AG04450 (cell line): Measurements from ENCODE around the gene CDS2. TPM values are rescaled to one million over a fixed set of nuclear protein-coding genes. Genes with fewer than 3 reads are reported as not detected.

Source experiments
- CTCF ChIA-PET: fragments of 300-600, 350-600 bp; formaldehyde crosslinking; extraction: SDS; loops from one replicate; lab custom pipeline; 2022; ENCODE audit warnings: antibody characterized with exemption, inconsistent platforms; lab: Charles Lee
- POLR2A ChIA-PET: fragments of 350-600 bp; formaldehyde crosslinking; extraction: SDS; loops from one replicate; lab custom pipeline; 2021; ENCODE audit warnings: antibody characterized with exemption, inconsistent platforms; lab: Yijun Ruan, JAX
- DNase-seq: peaks from one replicate; pipeline ENCODE4 v3.0.0-alpha.2; 2011; ENCODE audit warnings: low read depth, low spot score
- H3K27ac ChIP-seq: one replicate; pipeline ENCODE4 v1.5.1; 2012; ENCODE audit warnings: low read depth, low read length, control low read depth
- H3K27me3 ChIP-seq: one replicate; pipeline ENCODE4 v1.6.0; 2012; ENCODE audit warnings: low read length; ENCODE audit not compliant: control insufficient read depth, insufficient read depth
- H3K4me3 ChIP-seq: 2 replicates; pipeline ENCODE4 v1.5.1; 2011; ENCODE audit warnings: mild to moderate bottlenecking, low read depth, low read length, control low read depth
- H3K9me3 ChIP-seq: 2 replicates; pipeline ENCODE4 v1.5.1; 2012; ENCODE audit warnings: low read length; ENCODE audit not compliant: control insufficient read depth, insufficient read depth
- polyA plus RNA-seq: library from polyadenylated mRNA; depleted of rRNA; stranded (reverse); fragments of >200 nt; gene quantifications from 2 replicates; pipeline ENCODE4 v1.2.3, GENCODE V29; 2011
- TF ChIP-seq, protein P1 (sequence below): IDR thresholded peaks from 2 replicates; pipeline ENCODE4 v1.5.1; 2011; ENCODE audit warnings: low read depth, low read length, control low read depth, inconsistent platforms

The CDS2 gene
- polyA plus RNA-seq, 1 experiment, result 48.7 TPM

GRCh38 chr20:5172903-5173463 lies 46.2 kb downstream of the CDS2 start:
- no peak overlapping the region for H3K27ac ChIP-seq
- POLR2A ChIA-PET, result no interaction called here
- no peaks in the 10 kb centered on the region for H3K27me3 ChIP-seq
- TF ChIP-seq, protein P1, sequence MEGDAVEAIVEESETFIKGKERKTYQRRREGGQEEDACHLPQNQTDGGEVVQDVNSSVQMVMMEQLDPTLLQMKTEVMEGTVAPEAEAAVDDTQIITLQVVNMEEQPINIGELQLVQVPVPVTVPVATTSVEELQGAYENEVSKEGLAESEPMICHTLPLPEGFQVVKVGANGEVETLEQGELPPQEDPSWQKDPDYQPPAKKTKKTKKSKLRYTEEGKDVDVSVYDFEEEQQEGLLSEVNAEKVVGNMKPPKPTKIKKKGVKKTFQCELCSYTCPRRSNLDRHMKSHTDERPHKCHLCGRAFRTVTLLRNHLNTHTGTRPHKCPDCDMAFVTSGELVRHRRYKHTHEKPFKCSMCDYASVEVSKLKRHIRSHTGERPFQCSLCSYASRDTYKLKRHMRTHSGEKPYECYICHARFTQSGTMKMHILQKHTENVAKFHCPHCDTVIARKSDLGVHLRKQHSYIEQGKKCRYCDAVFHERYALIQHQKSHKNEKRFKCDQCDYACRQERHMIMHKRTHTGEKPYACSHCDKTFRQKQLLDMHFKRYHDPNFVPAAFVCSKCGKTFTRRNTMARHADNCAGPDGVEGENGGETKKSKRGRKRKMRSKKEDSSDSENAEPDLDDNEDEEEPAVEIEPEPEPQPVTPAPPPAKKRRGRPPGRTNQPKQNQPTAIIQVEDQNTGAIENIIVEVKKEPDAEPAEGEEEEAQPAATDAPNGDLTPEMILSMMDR, result no peak
- DNase-seq, result no peak
- CTCF ChIA-PET, result no interaction called here
- H3K4me3 ChIP-seq, result no peak overlapping the region
- no peaks in the 10 kb centered on the region for H3K9me3 ChIP-seq

- CTCF ChIA-PET, result interaction anchor here (1.6 kb wide), 1 partner anchor 47 kb away, joined by 15 read pairs; the partner anchor contains the start of gene CDS2
- H3K27me3 ChIP-seq, result no peaks in the 10 kb centered on the region
Observed at GRCh38 chr20:5173751-5174150, 46.9 kb downstream of the CDS2 start.

DNA sequence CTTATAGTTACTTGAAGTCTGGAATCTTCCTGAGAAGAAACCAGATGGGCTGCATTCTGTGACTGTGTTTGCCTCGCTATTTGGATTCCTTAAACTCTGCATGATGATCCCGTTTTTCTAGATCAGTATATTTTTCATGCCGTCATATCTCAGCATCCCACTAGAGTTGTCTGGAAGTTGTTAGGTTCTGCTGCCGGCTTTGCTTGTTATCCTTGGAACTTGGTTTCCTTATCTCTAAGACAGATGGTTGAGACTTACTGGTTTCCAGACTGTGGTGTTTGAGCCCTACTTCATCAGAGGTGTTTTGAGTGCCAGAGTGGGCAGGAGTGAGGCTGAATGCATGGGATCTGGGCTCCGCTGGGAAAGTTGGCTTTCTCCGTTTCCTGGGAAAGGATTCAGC lies 50.3 kb downstream of the CDS2 start:
- no peak for DNase-seq
- ChIA-PET POLR2A (no interaction called here), CTCF (interaction anchor here (0.6 kb wide), 1 partner anchor 22 kb away, joined by 3 read pairs; no protein-coding TSS in a partner anchor)
- Histone ChIP-seq H3K4me3 (no peak overlapping the region), H3K27me3 (no peaks in the 10 kb centered on the region), H3K9me3 (no peaks in the 10 kb centered on the region), H3K27ac (no peak overlapping the region)
- TF ChIP-seq, protein P1, result no peak

More at GRCh38 chr20:5173751-5174150, 46.9 kb downstream of the CDS2 start:
- DNase-seq, result no peak
- Histone ChIP-seq H3K9me3 (no peaks in the 10 kb centered on the region), H3K27ac (no peak overlapping the region), H3K4me3 (no peak overlapping the region)
- POLR2A ChIA-PET, result no interaction called here
- TF ChIP-seq, protein P1, result no peak

- CTCF ChIA-PET, result no interaction called here
Observed at GRCh38 chr20:5178046-5178445, 51.2 kb downstream of the CDS2 start.

GRCh38 chr20:5180421-5180820 lies 53.6 kb downstream of the CDS2 start:
- H3K27ac ChIP-seq, result peak overlapping the region; percentile 21
- no peak for DNase-seq
- ChIA-PET POLR2A (interaction anchor here (0.9 kb wide), 1 partner anchor 61 kb away, joined by 3 read pairs; the partner anchor contains the start of gene PCNA), CTCF (interaction anchor here (1.2 to 2.9 kb wide), 3 partner anchors 12 to 54 kb away, joined by 4 to 29 read pairs (median 15); partner anchors contain the start of gene CDS2)
- H3K4me3 ChIP-seq, result no peak overlapping the region
- TF ChIP-seq, protein P1, result no peak
- no peaks in the 10 kb centered on the region for H3K9me3 ChIP-seq
- no peaks in the 10 kb centered on the region for H3K27me3 ChIP-seq

More at GRCh38 chr20:5178046-5178445, 51.2 kb downstream of the CDS2 start:
- TF ChIP-seq, protein P1, result no peak
- H3K27me3 ChIP-seq, result no peaks in the 10 kb centered on the region
- H3K9me3 ChIP-seq, result no peaks in the 10 kb centered on the region
- no peak for DNase-seq
- H3K27ac ChIP-seq, result no peak overlapping the region
- POLR2A ChIA-PET, result no interaction called here
- H3K4me3 ChIP-seq, result no peak overlapping the region
